ENCODE measurements around the gene SPRY1. TPM values are rescaled to one million over a fixed set of nuclear protein-coding genes. Genes with fewer than 3 reads are reported as not detected.

SPRY1 gene
- total and polyA plus RNA-seq, 9 of the 15 experiments (the other 6 are each of a cell fraction or from before 2014, with no cell fraction given): 0.18 to 1.9 (median 0.45) TPM; not detected in 1

GRCh38 chr4:123444290-123444731, 47.7 kb downstream of the SPRY1 start (continued):
- TF ChIP-seq TEAD2 (tag; IDR thresholded peaks at IDR 0.05): no peak
- peak in 1 of 2 experiments; percentile 64; a peak in 1 of 4 replicates for TF ChIP-seq HDAC1 (IDR thresholded peaks at IDR 0.05)
- TF ChIP-seq ATF1 (CRISPR knock-in tag; IDR thresholded peaks at IDR 0.05): no peak
- TF ChIP-seq ATF1 (tag; IDR thresholded peaks at IDR 0.05): no peak
- peak; percentile 59; the same call in 1 of the 2 replicates for TF ChIP-seq EP300 (IDR thresholded peaks at IDR 0.05; ENCODE audit: low read length)
- TF ChIP-seq, protein P1, sequence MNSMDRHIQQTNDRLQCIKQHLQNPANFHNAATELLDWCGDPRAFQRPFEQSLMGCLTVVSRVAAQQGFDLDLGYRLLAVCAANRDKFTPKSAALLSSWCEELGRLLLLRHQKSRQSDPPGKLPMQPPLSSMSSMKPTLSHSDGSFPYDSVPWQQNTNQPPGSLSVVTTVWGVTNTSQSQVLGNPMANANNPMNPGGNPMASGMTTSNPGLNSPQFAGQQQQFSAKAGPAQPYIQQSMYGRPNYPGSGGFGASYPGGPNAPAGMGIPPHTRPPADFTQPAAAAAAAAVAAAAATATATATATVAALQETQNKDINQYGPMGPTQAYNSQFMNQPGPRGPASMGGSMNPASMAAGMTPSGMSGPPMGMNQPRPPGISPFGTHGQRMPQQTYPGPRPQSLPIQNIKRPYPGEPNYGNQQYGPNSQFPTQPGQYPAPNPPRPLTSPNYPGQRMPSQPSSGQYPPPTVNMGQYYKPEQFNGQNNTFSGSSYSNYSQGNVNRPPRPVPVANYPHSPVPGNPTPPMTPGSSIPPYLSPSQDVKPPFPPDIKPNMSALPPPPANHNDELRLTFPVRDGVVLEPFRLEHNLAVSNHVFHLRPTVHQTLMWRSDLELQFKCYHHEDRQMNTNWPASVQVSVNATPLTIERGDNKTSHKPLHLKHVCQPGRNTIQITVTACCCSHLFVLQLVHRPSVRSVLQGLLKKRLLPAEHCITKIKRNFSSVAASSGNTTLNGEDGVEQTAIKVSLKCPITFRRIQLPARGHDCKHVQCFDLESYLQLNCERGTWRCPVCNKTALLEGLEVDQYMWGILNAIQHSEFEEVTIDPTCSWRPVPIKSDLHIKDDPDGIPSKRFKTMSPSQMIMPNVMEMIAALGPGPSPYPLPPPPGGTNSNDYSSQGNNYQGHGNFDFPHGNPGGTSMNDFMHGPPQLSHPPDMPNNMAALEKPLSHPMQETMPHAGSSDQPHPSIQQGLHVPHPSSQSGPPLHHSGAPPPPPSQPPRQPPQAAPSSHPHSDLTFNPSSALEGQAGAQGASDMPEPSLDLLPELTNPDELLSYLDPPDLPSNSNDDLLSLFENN (IDR thresholded peaks at IDR 0.05; ENCODE audit: low read depth in 2 of 2, low read length in 2 of 2): peak in 1 of 2 experiments; percentile 40; a peak in 1 of 4 replicates
- TF ChIP-seq, protein P2, sequence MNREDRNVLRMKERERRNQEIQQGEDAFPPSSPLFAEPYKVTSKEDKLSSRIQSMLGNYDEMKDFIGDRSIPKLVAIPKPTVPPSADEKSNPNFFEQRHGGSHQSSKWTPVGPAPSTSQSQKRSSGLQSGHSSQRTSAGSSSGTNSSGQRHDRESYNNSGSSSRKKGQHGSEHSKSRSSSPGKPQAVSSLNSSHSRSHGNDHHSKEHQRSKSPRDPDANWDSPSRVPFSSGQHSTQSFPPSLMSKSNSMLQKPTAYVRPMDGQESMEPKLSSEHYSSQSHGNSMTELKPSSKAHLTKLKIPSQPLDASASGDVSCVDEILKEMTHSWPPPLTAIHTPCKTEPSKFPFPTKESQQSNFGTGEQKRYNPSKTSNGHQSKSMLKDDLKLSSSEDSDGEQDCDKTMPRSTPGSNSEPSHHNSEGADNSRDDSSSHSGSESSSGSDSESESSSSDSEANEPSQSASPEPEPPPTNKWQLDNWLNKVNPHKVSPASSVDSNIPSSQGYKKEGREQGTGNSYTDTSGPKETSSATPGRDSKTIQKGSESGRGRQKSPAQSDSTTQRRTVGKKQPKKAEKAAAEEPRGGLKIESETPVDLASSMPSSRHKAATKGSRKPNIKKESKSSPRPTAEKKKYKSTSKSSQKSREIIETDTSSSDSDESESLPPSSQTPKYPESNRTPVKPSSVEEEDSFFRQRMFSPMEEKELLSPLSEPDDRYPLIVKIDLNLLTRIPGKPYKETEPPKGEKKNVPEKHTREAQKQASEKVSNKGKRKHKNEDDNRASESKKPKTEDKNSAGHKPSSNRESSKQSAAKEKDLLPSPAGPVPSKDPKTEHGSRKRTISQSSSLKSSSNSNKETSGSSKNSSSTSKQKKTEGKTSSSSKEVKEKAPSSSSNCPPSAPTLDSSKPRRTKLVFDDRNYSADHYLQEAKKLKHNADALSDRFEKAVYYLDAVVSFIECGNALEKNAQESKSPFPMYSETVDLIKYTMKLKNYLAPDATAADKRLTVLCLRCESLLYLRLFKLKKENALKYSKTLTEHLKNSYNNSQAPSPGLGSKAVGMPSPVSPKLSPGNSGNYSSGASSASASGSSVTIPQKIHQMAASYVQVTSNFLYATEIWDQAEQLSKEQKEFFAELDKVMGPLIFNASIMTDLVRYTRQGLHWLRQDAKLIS (CRISPR knock-in tag; IDR thresholded peaks at IDR 0.05): no peak
- TF ChIP-seq, protein P3, sequence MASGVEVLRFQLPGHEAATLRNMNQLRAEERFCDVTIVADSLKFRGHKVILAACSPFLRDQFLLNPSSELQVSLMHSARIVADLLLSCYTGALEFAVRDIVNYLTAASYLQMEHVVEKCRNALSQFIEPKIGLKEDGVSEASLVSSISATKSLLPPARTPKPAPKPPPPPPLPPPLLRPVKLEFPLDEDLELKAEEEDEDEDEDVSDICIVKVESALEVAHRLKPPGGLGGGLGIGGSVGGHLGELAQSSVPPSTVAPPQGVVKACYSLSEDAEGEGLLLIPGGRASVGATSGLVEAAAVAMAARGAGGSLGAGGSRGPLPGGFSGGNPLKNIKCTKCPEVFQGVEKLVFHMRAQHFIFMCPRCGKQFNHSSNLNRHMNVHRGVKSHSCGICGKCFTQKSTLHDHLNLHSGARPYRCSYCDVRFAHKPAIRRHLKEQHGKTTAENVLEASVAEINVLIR (CRISPR knock-in tag; IDR thresholded peaks at IDR 0.05): no peak
- no peak for TF ChIP-seq ZNF175 (CRISPR knock-in tag; IDR thresholded peaks at IDR 0.05; ENCODE audit: low read depth)
- no peak for TF ChIP-seq ZFP36 (IDR thresholded peaks at IDR 0.05; ENCODE audit: low read depth, low read length, partially characterized antibody)
- no peak for TF ChIP-seq PHF20 (IDR thresholded peaks at IDR 0.05; ENCODE audit: partially characterized antibody)
- TF ChIP-seq RCOR1 (IDR thresholded peaks at IDR 0.05; ENCODE audit: borderline replicate concordance in 1 of 2, low read depth in 2 of 2, low read length in 2 of 2): peak; percentile 57 to 88; a peak in 3 of 4 replicates
- TF ChIP-seq, protein P4, sequence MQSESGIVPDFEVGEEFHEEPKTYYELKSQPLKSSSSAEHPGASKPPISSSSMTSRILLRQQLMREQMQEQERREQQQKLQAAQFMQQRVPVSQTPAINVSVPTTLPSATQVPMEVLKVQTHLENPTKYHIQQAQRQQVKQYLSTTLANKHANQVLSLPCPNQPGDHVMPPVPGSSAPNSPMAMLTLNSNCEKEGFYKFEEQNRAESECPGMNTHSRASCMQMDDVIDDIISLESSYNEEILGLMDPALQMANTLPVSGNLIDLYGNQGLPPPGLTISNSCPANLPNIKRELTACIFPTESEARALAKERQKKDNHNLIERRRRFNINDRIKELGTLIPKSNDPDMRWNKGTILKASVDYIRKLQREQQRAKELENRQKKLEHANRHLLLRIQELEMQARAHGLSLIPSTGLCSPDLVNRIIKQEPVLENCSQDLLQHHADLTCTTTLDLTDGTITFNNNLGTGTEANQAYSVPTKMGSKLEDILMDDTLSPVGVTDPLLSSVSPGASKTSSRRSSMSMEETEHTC (IDR thresholded peaks at IDR 0.05): no peak
- TF ChIP-seq, protein P5, sequence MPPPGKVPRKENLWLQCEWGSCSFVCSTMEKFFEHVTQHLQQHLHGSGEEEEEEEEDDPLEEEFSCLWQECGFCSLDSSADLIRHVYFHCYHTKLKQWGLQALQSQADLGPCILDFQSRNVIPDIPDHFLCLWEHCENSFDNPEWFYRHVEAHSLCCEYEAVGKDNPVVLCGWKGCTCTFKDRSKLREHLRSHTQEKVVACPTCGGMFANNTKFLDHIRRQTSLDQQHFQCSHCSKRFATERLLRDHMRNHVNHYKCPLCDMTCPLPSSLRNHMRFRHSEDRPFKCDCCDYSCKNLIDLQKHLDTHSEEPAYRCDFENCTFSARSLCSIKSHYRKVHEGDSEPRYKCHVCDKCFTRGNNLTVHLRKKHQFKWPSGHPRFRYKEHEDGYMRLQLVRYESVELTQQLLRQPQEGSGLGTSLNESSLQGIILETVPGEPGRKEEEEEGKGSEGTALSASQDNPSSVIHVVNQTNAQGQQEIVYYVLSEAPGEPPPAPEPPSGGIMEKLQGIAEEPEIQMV (tag; conservative IDR thresholded peaks at IDR 0.05; ENCODE audit: low read depth): no peak
- TF ChIP-seq HMGN3 (IDR thresholded peaks at IDR 0.05; ENCODE audit: borderline replicate concordance, extremely low read depth, insufficient read length, low read depth, low read length): no peak
- no peak for TF ChIP-seq XRCC5 (IDR thresholded peaks at IDR 0.05; ENCODE audit: low read depth, low read length)

Data from K562 (cell line).